ENCODE results near the gene NEUROG1.

The NEUROG1 gene

DNA sequence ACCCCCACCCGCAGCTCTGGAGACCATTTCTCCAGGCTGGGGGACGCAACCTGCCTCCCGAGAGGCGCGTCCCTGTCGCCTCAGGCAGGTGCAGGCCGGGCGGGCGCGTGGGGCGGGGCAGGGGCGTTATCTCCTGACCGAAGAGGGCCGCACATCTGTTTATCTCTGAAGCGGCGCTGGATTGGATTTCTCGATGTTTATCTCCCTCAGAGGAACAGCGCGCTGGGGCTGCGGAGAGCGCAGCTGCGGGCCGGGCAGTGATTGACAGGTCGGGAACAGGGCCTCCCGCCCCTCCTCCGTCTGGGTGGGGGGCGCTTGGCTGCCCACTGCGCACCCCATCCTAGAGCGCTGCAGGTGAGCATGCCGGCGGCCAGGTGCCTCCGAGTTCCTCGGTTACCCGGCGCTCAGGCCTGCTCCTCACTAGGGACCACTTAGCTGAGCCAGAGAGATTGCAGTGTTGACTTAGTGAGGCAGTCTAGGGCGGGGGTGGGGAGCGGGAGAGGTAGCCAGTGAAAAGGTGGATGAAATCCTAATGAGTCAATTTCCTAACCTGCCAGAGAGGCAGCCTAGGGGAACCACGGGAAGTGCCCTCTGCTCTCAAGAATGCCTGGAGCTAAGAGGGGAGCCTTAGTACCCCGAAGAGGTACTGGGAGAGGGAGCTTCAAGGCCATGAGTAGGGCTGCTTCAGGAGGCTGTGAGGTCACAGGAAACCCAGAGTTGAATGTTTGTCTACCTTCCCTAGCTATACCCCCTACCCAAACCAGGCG is 44.0 kb downstream of the NEUROG1 start:
- no peak for DNase-seq

GRCh38 chr5:135491038-135491551 is 44.7 kb downstream of the NEUROG1 start:
- no peak for DNase-seq

DNA sequence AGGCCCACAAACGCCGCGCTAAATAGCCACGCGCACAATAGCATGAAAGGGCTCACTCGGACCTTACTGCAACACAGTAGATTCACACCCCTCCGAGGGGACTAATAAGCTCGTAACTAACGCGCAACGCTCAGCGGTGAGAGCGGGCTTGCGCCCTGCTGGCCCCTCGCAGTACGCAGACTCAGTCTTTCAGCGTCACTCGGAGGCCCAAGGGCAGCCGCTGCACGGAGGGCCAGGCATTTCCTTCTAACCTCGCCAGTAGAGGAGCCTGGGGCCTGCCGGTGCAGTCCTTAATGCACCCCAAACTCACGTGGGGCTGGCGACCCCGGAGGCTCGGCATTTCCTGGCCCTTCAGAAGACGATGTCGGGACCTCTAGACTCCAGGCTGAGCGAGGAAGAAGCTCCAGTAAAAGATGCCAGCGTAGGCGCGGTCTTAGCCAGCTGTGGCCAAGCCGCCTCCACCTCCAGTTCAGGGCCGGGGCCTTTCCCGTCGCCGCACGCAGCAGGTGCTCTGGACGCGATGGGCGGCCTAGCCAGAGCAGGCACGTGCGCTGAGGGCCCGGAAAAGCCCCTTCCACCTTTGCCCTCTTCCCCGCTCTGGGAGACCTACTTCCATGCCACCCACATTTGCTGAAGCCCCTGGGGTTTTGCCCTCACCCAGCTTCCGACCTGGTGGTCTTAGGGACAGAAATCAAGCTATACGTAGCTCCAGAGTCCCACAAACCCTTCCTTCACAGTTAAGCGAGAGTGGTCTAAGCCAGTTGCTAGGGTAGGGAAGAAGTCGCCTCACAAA is 45.3 kb downstream of the NEUROG1 start:
- no peak for DNase-seq

GRCh38 chr5:135489466-135490244 is 46.1 kb downstream of the NEUROG1 start:
- DNase-seq: no peak

DNA sequence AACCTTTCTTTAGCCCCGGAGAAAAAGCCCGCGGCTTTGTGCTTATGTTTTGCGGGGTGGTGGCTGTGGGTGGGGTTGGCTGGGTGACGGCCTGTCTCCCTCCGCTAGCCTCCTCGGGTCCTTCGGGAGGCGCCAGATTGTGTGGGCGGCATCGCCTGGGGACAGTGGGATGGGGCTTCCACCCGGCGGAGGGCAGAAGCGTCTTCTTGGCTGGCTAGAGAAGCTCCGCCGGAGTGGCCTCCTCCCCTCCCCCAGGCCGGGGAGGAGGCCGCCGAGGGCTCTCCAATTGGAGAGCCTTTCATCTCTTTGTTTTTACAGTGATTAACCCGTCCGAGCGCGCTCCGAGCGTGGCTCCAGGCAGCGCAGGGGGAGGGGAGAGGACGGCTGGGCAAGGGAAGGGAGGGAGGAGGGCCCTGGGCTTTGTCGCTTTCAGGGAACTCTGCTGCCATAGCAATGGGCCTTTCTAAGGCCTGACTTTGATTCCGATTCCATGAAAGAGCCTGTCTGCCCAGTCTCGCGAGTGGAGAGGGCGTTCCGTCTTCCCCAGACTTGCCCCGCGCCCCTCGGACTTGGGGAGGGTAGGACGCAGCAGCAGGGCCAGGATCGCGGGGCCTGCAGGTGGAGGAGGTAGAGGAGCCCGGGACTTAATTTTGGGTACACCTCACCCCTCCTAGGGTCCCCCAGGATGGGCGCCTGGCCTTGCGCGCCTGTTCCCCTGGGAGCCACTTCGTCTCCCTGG is 46.9 kb downstream of the NEUROG1 start:
- DNase-seq: no peak

DNA sequence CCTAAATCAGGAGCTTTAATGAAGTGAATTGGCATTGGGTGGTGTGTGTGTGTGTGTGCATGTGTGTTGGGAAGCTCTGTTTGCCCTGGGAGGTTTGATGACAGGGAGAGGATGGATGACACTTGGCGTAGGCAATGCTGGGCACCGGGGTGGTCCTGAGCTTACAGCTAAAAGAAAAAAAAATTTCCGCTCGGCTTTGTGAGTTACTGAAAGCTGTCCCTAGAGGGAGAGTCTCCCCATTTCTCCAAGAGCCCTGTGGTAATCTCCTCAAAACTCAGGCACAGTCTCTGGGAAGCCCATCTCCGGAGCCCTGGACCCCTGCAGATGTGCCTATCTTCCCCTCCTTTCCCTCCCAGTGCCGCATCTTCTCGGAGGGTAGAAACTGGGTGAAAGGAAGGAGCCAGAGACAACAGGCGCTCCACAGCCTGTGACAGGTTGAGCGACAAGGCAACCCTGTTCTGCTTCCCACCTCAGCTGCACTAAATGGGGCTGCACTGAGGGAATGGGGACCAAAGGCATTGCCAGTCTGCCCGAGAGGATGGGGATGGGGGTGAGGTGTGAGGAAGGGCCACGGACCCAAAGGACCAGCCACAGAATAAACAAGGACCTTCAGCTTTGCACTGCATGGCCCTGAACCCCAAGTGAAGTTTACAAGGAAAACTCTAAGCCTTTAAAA is 47.8 kb downstream of the NEUROG1 start:
- DNase-seq: no peak

GRCh38 chr5:135487037-135487395 is 48.7 kb downstream of the NEUROG1 start:
- no peak for DNase-seq

DNA sequence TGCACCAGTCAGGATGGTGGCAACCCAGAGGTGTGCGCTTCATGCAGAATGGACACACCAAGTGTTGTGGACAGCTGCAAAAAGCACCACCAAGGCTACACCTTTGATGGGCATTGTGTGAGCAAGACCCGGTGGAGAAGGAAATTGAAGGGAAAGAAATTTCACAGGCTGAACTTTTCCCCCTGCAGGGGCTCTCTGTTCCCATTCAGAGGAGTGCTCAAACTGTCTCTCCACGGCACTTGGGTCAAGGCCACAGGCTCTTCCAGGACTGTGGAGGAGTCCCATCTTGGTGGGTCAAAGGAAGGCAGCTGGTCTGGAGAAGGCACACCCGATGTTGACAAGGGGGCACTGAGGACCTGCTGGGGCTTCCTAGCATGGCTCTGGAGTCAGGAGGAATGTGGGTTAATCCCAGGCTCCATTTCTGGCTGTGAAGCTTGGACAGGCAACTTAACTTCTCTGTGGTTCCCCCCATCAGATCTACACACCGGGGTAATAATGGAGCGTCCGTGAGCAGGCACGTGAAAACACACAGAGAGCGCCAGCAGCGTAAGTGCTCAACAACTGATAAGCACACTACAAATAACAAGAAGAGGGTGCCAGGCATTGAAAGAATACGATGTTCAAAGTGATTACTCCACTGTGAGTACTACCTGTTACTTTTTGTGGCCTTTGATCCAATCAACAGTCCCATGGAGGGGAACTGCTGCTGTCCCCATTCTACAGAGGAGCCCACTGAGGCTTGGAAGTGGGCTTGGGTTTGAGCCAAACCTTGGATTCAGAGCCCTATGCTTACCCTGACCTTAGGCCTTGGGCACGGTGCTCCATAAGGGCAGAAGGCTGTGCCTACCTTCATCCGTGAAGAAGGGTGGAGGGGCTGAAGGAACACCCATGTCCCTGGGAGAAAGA is 49.4 kb downstream of the NEUROG1 start:
- no peak for DNase-seq

- DNase-seq: no peak
Observed at GRCh38 chr5:135484674-135485086, 51.1 kb downstream of the NEUROG1 start.

Data from stimulated activated CD4-positive, alpha-beta T cell treated with anti-CD3 and anti-CD28 coated beads, Interleukin-1b, Interleukin-23, amount 100 ng/mL, for 48 hours (primary cell).